Amniotic epithelial cell (primary cell): Measurements from ENCODE around the gene VASP.

Experiments used
- DNase-seq: peaks from one replicate; pipeline ENCODE4 v3.0.0-alpha.2; 2010; ENCODE audit warnings: low read depth

VASP gene

DNA sequence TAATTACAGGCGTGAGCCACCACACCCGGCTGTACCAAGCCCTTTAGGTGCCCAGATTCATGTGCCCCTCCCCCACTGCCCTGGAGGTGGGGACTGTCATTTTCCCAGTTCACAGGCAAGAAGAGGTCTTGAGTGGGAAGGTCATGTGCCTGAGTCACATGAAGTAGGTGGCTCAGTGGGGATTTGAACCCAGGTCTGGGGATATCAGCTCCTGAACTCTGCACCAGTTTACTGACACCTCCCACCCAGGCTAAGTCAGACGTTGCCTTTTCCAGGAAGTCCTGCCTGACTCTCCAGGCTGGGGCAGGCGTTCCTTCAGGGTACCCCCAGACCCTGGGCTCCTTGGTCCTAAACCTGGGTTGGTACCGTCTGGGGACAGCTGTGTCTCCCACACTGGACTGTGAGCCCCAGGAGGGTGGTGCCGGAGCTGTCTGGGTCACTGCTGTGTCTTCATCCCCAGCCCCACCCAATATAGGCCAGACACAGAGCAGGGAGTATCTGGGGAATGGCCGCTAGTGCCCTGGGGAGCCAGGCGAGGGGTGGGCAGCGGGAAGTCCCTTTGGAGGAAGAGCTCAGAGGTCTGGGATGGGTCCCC lies 8.6 kb downstream of the VASP start:
- DNase-seq, result no peak

DNA sequence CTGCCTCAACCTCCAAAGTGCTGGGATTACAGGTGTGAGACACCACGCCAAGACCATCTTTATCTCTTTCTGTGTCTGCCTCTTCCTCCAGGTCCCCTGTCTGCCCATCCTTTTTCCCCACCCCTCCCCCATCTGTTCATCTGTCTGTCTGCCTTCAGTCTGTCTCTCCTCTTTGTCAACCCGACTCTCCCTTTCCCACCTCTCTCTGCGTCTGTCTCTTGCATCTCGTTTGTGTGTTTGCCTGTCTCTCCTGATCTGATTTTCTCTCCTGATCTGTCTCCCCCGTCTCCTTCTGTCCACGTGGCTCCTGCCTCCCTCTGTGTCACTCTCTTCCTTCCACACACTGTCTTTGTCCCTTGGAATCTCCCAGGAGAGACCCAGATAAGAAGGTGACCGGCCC lies 10.0 kb downstream of the VASP start:
- no peak for DNase-seq

DNA sequence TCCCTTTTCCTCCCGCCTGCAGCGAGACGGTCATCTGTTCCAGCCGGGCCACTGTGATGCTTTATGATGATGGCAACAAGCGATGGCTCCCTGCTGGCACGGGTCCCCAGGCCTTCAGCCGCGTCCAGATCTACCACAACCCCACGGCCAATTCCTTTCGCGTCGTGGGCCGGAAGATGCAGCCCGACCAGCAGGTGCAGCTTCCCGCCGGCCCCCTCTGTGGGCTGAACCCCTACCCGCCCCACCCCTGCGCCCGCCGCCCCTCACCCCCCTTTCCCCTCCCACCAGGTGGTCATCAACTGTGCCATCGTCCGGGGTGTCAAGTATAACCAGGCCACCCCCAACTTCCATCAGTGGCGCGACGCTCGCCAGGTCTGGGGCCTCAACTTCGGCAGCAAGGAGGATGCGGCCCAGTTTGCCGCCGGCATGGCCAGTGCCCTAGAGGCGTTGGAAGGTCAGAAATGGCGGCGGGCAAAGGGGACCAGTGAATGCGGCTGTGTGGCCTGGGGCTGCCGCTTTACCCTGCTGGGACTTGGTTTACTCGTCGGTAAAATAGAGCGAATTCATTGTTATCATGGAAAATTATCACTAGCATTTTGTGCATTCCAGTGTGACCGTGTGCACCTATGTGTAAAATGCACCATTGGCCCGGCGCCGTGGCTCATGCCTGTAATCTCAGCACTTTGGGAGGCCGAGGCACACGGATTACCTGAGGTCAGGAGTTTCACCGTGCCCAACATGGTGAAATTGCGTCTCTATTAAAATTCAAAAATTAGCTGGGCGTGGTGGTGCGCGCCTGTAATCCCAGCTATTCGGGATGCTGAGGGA lies 10.6 kb downstream of the VASP start:
- DNase-seq, result no peak

DNA sequence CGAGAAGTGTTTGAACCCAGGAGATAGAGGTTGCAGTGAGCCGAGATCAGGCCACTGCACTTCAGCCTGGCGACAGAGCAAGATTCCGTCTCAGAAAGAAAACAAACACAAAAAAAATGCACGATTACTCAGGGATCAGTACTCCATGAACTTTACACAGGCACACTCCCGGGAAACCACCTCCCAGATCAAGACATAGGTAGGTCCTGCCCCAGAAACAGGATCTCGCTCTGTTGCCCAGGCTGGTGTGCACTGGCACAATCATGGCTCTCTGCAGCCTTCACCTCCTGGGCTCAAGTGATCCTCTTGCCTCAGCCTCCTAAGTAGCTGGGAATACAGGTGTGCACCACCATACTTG lies 11.2 kb downstream of the VASP start:
- no peak for DNase-seq

DNA sequence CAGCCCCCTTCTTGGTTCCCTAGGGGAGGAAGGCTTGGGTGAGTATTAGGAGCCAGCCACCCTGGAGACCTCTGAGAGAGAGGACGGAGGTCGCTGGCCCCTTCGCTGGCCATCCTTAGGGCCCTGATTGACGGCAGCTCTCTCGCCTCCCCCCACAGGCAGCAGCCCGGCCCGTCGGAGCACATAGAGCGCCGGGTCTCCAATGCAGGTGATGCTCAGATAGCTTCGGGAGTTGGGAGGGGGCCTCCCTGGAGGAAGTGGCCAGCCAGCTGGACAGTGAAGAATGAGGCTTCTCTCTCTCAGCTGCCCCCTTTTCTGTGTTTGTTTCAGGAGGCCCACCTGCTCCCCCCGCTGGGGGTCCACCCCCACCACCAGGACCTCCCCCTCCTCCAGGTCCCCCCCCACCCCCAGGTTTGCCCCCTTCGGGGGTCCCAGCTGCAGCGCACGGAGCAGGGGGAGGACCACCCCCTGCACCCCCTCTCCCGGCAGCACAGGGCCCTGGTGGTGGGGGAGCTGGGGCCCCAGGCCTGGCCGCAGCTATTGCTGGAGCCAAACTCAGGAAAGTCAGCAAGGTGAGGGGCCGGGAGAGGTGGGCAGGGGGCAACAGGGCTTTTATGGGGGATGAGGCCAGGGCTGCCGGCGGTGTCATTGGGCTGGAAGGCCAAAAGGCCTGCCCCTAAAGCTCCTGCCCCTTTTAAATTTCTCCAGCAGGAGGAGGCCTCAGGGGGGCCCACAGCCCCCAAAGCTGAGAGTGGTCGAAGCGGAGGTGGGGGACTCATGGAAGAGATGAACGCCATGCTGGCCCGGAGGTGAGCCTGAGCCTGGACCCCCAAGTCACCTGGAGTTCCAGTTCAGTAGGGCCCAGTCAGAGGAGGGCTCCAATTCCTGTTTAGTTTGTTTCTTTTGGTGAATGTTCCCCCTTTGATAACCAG lies 15.0 kb downstream of the VASP start:
- no peak for DNase-seq

DNA sequence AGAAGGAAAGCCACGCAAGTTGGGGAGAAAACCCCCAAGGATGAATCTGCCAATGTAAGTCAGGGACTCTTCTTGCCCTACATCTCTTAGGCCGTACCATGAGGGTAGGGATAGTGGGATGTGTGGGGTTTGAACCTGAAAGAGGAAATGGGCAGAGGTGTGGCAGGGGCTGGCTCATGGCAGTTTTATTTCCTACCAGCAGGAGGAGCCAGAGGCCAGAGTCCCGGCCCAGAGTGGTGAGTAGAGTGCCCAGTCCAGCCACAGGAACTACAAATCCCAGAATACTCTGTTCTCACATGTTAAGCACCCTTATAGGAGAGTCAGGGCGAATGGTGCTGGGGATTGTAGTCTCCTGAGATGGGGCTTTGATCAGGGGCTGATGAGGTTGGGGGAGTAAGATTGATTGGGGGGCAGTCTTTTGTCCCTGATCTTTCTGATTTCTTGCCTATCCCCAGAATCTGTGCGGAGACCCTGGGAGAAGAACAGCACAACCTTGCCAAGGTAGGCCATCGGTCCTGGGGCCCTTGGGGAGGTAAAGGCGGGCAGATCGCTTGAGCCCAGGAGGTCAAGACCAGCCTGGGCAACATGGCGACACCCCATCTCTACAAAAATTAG lies 16.5 kb downstream of the VASP start:
- DNase-seq, result peak; percentile 83

DNA sequence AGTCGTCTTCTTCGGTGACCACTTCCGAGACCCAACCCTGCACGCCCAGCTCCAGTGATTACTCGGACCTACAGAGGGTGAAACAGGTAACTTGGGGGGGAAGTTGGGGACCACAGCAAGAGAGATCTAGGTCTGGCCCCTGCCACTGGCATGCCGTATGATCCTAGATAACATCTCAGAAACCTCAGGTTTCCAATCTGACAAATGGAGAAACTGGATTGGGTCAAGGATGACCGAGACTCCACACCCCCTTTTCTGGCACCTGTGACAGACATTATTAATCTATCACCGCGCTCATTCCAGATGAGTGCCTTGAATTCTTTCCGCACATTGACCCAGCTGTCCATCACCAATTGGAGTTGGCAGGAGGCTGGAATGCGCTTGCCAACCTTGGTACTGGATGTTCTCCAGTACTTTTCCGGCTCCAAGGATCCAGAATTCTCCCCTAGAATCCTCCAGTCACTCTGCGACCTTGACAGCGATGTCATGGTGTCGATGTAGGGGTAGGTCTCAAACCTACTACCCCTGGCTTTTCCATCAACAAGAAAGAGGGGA lies 17.4 kb downstream of the VASP start:
- DNase-seq, result no peak

DNA sequence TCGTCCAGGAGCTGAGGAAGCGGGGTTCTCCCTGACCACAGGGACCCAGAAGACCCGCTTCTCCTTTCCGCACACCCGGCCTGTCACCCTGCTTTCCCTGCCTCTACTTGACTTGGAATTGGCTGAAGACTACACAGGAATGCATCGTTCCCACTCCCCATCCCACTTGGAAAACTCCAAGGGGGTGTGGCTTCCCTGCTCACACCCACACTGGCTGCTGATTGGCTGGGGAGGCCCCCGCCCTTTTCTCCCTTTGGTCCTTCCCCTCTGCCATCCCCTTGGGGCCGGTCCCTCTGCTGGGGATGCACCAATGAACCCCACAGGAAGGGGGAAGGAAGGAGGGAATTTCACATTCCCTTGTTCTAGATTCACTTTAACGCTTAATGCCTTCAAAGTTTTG lies 18.9 kb downstream of the VASP start:
- peak; percentile 75 for DNase-seq

DNA sequence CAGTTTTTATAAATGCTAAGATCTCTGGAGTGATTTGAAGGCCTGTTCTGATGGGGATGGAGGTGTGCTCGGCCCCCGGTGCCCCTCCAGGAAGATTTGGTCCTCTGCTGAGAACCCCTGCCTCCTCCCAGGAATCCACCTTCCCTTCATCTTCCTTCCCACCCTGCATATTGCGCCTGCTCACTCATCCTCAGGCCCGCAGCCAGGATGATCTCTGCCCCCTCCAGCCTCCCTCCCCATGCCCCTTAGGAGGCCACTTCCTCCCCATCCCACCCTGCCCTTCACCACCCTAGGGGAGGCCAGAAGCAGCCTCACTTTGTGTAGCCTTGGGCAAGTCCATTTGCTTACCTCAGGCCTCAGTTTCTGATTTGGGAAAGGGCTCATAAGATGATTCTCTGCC lies 19.7 kb downstream of the VASP start:
- DNase-seq, result no peak

DNA sequence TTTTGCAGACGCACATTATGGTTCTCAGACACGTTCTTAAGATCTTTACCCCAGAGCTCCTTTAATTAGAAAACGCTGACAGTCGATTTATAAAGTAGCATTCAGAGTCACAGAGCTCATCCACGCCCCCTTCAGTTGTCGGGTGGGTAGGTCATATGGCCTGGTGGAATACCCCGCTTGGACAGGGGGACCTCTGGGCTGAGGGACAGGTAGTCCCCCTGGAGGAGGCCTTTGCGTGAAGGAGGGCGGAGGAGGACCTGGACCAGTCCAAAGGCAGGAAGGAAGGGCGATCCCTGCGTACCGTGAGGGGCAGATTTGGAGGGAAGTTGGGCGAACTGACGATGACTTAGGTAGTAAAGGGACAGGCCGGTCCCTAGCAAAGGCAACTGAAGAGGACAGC lies 20.5 kb downstream of the VASP start:
- no peak for DNase-seq

DNA sequence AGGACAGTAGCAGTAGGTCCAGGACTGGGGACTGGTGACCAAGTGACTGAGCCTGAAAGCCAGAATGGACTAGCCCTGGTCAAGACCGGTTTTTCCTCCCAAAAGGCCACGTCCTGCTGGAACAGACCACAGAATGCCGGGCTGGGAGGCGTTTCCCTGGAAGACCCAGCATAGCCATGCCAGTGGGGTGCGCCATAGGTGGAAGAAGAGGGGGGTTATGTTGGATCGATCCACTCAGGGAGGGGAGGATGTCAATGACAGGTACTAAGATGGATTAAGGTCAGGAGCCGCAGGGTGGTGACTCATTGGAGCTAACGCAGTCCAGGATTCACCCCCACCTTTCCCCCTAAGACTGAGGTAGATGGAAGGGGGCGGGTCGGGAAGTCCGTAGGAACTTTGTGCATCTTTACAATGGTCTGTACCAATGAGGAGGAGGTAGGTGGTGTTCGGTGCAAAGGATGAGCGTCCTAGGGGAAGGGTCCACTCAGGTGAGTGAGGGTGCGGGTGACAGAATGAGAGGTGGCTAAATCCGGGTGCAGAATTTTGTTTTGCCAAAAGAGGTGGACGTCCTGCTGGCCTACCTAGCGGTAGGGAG lies 21.0 kb downstream of the VASP start:
- peak; percentile 52 for DNase-seq

DNA sequence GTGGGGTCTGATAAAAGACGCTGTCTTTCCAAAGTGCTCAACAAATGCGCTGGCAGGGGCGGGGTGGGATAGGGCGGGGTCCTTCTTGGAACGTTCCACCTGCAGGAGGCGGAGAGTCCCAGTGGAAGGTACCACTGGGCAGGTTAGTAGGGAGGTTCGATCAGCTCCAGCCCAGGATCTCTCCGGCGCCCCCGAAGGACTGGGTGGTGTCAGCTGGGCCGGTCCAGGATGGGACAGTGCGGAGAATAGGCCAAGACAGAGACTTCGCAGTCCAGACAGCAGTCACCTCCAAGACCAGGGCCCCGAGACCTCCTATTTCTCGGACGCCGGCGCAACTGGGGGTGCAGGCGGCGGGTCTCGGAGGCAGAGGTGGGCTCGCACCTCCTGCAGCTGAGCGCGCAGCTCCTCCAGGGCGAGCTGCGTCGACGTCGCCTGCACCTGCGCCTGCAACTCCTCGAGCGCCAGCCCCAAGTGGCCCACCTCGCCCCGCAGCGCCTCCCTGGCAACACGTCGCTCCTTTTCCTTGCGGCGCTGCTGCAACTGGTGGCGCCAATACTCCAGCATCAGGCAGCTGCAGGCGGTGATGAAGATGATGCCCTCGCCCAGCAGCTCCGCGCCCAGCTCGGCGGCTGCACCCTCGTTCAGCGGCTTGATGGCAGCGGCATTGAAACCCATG lies 21.6 kb downstream of the VASP start:
- peak; percentile 34 for DNase-seq

DNA sequence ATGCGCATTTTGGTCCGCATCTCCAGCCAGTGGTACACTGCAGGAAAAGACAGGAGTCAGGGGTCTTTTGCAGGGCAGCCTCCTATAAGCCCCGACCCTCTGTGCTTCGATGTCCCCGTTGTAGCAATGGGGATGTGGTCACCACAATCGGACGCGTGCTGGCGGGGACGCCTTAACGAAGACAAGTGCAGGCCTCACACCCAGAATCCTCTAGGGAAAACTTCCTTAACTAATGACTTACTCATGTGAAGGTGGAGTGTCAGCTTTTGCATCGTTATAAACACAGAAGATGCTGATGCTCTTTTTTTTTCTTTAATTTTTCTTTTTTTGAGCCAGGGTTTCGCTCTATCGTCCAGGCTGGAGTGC lies 22.1 kb downstream of the VASP start:
- DNase-seq, result no peak

DNA sequence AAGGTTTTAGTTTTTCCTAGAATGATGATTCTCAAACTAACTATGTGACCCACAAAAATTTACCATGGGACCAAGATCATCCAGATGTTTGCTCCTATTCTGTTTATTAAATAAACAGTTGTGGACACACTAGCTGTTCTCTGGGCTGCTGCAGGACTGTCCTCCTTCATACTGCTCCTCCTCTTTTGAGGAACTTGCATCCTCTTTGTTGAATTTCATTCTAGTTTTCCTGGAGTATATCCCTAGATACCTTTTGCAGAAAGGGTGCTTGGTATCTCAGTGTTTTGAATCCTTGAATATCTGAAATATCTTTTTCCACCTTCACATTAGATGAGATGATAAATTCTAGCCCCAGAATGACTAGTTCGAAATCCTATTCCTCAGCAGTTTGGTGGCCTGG lies 24.1 kb downstream of the VASP start:
- DNase-seq, result no peak

DNA sequence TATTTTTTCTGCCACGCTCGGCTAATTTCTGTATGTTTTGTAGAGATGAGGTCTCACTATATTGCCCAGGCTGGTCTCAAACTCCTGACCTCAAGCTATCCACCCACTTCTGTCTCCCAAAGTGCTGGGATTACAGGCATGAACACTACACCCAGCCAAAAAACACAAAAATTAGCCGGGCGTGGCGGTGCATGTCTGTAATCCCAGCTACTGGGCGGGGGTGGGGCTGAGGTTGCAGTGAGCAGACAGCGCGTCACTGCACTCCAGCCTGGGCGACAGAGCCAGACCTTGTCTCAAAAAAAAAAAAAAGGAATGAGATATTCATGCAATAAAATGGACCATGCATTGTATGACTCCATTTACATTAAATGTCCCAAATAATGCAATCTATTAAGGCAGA lies 32.2 kb downstream of the VASP start:
- no peak for DNase-seq

DNA sequence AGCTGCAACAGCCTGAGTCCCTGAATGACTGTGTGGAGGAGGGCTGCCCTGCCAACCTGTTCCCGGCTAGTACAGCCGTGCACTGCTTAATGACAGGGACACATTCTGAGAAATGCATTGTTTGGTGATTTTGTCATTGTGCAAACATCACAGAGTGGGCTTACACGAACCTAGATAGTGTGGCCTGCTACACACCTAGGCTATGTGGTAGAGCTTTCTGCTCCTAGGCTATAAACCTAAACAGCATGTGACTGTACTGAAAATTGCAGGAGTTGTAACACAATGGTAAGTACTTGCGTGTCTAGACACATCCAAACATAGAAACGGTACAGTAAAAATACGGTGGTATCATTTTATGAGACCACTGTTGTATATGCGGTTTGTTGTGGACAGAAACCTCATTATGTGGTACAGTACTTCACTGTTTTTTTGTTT lies 35.0 kb downstream of the VASP start:
- DNase-seq, result no peak

DNA sequence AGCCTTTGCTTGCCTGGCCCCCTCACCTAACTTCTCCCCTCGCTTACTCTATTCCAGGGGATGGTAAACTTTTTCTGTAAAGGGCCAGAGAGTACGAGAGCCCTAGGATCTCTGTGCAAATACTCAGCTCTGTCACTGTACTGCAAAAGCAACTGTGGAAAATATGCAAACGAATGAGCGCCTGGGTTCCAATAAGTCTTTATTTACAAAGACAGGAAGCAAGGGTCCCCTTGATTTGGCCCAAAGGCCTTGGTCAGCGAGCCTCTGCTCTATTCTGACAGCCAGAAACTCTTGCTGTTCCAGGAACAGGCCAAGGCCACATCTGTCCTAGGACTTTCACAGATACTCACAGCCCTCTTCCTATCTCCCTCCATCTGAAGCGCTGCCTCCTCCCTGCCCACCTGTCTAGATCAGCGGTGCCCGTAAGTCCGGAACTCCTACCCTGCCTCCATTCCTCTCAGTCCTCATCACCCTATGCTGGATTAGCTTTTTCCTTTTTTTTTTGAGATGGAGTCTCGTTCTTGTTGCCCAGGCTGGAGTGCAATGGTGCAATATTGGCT lies 40.0 kb downstream of the VASP start:
- DNase-seq, result no peak

DNA sequence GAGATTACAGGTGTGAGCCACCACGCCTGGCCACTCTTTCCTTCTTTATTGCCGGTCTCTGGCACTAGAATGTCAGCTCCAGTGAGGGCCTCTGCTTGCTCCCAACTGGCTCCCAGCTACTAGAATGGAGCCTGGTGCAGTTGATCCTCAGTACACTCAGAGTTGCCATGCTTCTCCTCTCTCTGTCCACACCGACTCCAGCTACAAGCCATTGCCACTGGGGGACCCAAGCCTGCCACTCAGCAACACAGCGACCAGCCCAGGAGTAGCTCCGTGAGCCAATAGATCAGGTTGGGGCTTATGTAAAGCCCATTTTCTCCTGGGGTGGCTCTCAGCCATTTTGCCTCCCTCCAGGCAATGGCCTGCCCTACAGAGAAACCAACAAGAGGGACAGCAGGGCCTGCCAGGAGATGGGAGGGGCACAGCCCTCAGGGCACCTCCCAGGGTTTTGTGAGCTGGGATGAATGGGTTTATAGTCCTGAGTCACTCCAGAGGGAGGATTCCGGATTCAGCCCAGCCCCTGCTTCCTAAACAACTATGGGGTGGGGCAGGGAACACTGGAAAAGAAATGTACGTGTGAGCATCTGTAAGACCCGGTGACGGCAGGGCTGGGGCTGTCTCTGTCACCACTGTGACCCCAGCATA lies 40.8 kb downstream of the VASP start:
- no peak for DNase-seq

DNA sequence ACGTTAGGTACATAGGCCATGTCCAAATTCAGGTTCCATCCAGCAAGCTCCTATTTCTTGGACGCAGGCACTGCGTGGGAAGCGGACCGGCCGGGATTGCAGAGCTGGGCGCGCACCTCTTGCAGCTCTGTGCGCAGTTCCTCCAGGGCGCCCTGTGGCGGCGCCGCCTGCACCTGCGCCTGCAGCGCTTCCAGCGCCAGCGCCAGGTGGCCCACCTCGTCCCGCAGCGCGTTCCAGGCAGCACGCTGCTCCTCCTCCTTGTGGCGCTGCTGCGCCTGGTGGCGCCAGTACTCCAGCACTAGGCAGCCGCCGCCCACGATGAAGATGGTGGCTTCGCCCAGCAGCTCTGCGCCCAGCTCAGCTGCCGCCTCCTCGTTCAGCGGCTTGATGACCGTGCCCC lies 46.2 kb downstream of the VASP start:
- no peak for DNase-seq

DNA sequence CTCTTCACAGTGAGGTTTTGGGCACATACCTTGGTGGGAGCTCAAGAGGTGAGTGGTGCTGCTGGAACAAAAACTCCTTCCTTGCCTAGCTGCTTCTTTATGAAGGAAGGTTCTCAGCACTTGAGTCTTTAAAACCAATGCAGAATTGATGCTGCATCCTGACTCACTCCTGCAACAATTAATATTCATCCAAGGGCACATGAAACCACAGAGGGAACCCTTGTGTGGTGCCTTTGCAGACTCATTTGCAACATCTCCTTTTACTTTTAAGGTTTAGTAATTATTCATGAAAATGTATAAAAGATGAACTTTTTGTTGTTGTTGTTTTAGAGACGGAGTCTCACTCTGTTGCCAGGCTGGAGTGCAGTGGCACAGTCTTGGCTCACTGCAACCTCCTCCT lies 47.2 kb downstream of the VASP start:
- DNase-seq, result peak; percentile 39
